Immature natural killer cell (primary cell): ENCODE data around the gene CPHXL. TPM values are rescaled to one million over a fixed set of nuclear protein-coding genes. Genes with fewer than 3 reads are reported as not detected.

Source experiments
- DNase-seq, 3 donors: peaks; one replicate each; pipeline ENCODE4 v3.0.0; 2022; ENCODE audit warnings: mixed read lengths in 1 of 3
- H3K27ac Mint-ChIP-seq, 6 donors: one replicate each; pipeline ENCODE4 v1.8.0; 2020; ENCODE audit warnings: mixed read lengths in 6 of 6, mild to moderate bottlenecking in 5 of 6, inconsistent platforms in 4 of 6, moderate library complexity in 3 of 6
- H3K27me3 Mint-ChIP-seq, 3 donors: one replicate each; pipeline ENCODE4 v1.8.0; 2020 to 2021; ENCODE audit warnings: low read depth in 3 of 3, mild to moderate bottlenecking in 3 of 3, mixed read lengths in 3 of 3, moderate library complexity in 3 of 3, inconsistent platforms in 1 of 3
- H3K36me3 Mint-ChIP-seq, 3 donors: one replicate each; pipeline ENCODE4 v1.8.0; 2020; ENCODE audit warnings: mixed read lengths in 3 of 3, inconsistent platforms in 2 of 3, mild to moderate bottlenecking in 2 of 3
- H3K4me1 Mint-ChIP-seq, 2 donors: one replicate each; pipeline ENCODE4 v1.8.0; 2020; ENCODE audit warnings: inconsistent platforms in 2 of 2, mild to moderate bottlenecking in 2 of 2, mixed read lengths in 2 of 2, moderate library complexity in 1 of 2
- H3K4me3 Mint-ChIP-seq, 5 donors: one replicate each; pipeline ENCODE4 v1.8.0; 2020; ENCODE audit warnings: mild to moderate bottlenecking in 5 of 5, mixed read lengths in 5 of 5, inconsistent platforms in 3 of 5, moderate library complexity in 3 of 5
- H3K9me3 Mint-ChIP-seq, 6 donors: one replicate each; pipeline ENCODE4 v1.8.0; 2020; ENCODE audit warnings: mild to moderate bottlenecking in 6 of 6, mixed read lengths in 6 of 6, inconsistent platforms in 4 of 6, moderate library complexity in 3 of 6
- polyA plus RNA-seq, 3 donors: library from polyadenylated mRNA; unstranded; fragments of 300-500 nt; fragmentation: Illumina TruSeq; gene quantifications; one replicate each; pipeline ENCODE4 v1.2.3, GENCODE V29; 2021

CPHXL gene
- polyA plus RNA-seq = not detected

DNA sequence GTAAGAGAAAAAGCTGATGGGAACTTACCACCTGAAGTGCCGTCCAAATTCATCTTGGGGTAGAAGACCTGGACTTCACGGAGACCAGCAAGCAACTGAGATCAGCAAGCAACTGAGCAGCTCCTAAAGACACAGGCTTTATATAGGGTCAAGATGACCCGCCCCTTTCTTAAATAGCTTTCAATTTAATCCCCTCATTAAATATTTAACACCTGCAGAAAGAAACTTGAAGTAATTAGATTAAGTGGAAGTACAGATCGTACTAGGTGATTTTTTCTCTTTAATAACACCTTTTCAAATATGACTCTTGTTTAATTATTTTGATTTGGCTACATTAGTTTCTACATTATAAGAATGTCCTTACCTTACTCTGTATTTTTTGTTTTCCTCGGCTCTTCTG lies at the start of gene CPHXL:
Gene CPHXL, minus strand, starts transcription at position 101 of the 400 bp plus-strand sequence. Its CDS starts 48 bp downstream, at position 53.
- H3K27ac Mint-ChIP-seq = no peak within 1 kb of the TSS
- DNase-seq = no peak
- H3K27me3 Mint-ChIP-seq = peaks cover 0 to 5% (median 2%) of the 10 kb centered on the region in 3 donors
- peaks cover 0 to 13% (median 1%) of the 10 kb centered on the region in 6 donors for H3K9me3 Mint-ChIP-seq
- no peaks in the 10 kb centered on the region for H3K4me1 Mint-ChIP-seq
- no peaks in the 10 kb centered on the region for H3K36me3 Mint-ChIP-seq
- H3K4me3 Mint-ChIP-seq = no peak within 1 kb of the TSS

DNA sequence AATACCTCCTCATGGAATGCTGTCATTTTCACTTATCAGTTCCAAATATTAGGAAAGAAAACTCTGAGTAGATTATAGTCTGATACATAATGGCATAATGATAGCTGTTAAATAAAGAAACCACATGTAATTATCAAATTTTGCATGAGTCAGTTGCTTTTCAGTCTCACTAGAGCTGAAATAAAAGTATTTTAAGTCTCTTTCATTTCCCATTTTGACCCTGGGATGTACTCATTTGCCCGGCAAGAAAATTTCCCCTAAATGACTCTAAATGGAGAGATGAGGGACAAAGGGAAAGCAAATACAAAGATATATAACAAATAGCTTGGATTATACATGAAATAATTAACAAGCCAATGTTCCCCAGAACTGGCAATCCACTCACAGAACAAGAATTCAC lies 47.9 kb upstream of the CPHXL start:
- no peak overlapping the region for H3K27ac Mint-ChIP-seq
- no peaks in the 10 kb centered on the region for H3K4me1 Mint-ChIP-seq
- H3K4me3 Mint-ChIP-seq = no peak overlapping the region
- no peak for DNase-seq
- H3K36me3 Mint-ChIP-seq = no peaks in the 10 kb centered on the region
- H3K9me3 Mint-ChIP-seq = peaks cover 0 to 1% (median 0%) of the 10 kb centered on the region in 6 donors
- peaks cover 5 to 11% (median 11%) of the 10 kb centered on the region in 3 donors for H3K27me3 Mint-ChIP-seq

GRCh38 chr16:75770051-75770450 lies 43.8 kb upstream of the CPHXL start:
- H3K27me3 Mint-ChIP-seq = peaks cover 1 to 11% (median 4%) of the 10 kb centered on the region in 3 donors
- H3K36me3 Mint-ChIP-seq = no peaks in the 10 kb centered on the region
- no peak for DNase-seq
- no peaks in the 10 kb centered on the region for H3K4me1 Mint-ChIP-seq
- H3K9me3 Mint-ChIP-seq = peaks cover 0 to 1% (median 0%) of the 10 kb centered on the region in 6 donors
- H3K27ac Mint-ChIP-seq = no peak overlapping the region
- no peak overlapping the region for H3K4me3 Mint-ChIP-seq

DNA sequence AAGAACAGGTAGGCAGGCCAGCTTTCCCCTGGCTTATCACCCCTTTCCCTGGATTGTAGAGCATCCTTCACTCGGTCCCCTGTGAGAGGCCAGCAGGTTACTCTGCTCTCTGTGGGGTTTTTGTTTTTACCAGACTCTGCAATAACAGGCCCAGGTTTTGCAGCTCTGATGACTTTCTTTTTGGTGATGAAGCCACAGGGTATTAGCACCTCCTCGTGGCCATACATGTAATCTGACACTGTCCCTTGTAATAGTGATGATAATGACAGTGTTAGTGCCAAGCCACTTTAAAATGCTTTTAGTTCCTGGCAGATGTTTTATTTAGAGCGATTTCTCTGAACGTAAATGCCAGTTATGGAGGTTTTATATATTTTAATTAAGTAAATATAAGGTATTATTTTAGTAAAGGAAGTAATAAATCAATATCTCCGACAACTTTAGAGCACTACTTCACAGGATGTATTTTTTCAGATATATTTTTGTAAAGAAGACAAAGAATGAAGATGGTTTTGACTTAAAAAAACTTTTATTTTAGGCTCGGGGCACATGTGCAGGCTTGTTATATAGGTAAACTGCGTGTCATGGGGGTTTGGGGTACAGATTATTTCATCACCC lies 38.0 kb upstream of the CPHXL start:
- peak; percentile 20 to 54 (median 38) for DNase-seq
- Mint-ChIP-seq H3K4me3 (no peak overlapping the region), H3K27ac (no peak overlapping the region), H3K4me1 (no peaks in the 10 kb centered on the region), H3K36me3 (peaks cover 0 to 4% (median 0%) of the 10 kb centered on the region in 3 donors), H3K9me3 (no peaks in the 10 kb centered on the region), H3K27me3 (peaks cover 0 to 3% (median 1%) of the 10 kb centered on the region in 3 donors)

- H3K36me3 Mint-ChIP-seq = peaks cover 0 to 4% (median 0%) of the 10 kb centered on the region in 3 donors
- H3K27me3 Mint-ChIP-seq = no peaks in the 10 kb centered on the region
- no peaks in the 10 kb centered on the region for H3K9me3 Mint-ChIP-seq
- H3K4me3 Mint-ChIP-seq = no peak overlapping the region
- H3K27ac Mint-ChIP-seq = no peak overlapping the region
- H3K4me1 Mint-ChIP-seq = peaks cover 1 to 3% of the 10 kb centered on the region in 2 donors
- no peak for DNase-seq
Observed at GRCh38 chr16:75763204-75763603, 36.9 kb upstream of the CPHXL start.

- Mint-ChIP-seq H3K27me3 (no peaks in the 10 kb centered on the region), H3K4me3 (no peak overlapping the region), H3K36me3 (peaks cover 0 to 4% (median 0%) of the 10 kb centered on the region in 3 donors), H3K9me3 (no peaks in the 10 kb centered on the region), H3K4me1 (peaks cover 3 to 6% of the 10 kb centered on the region in 2 donors), H3K27ac (no peak overlapping the region)
- DNase-seq = no peak
Observed at GRCh38 chr16:75762746-75763145, 36.5 kb upstream of the CPHXL start.

- H3K27ac Mint-ChIP-seq = no peak overlapping the region
- peaks cover 0 to 4% (median 0%) of the 10 kb centered on the region in 3 donors for H3K36me3 Mint-ChIP-seq
- no peak for DNase-seq
- H3K9me3 Mint-ChIP-seq = no peaks in the 10 kb centered on the region
- H3K4me1 Mint-ChIP-seq = peaks cover 3 to 6% of the 10 kb centered on the region in 2 donors
- no peak overlapping the region for H3K4me3 Mint-ChIP-seq
- no peaks in the 10 kb centered on the region for H3K27me3 Mint-ChIP-seq
Observed at GRCh38 chr16:75761108-75761507, 34.8 kb upstream of the CPHXL start.

GRCh38 chr16:75760018-75760519 lies 33.8 kb upstream of the CPHXL start:
- no peak for DNase-seq
- Mint-ChIP-seq H3K36me3 (peaks cover 0 to 4% (median 0%) of the 10 kb centered on the region in 3 donors), H3K9me3 (no peaks in the 10 kb centered on the region), H3K27me3 (no peaks in the 10 kb centered on the region), H3K4me1 (peaks cover 3 to 6% of the 10 kb centered on the region in 2 donors), H3K4me3 (no peak overlapping the region), H3K27ac (no peak overlapping the region)

GRCh38 chr16:75758215-75758614 lies 31.9 kb upstream of the CPHXL start:
- no peak for DNase-seq
- H3K4me3 Mint-ChIP-seq = no peak overlapping the region
- H3K4me1 Mint-ChIP-seq = peaks cover 3 to 6% of the 10 kb centered on the region in 2 donors
- H3K27ac Mint-ChIP-seq = no peak overlapping the region
- H3K36me3 Mint-ChIP-seq = peaks cover 0 to 4% (median 0%) of the 10 kb centered on the region in 3 donors
- no peaks in the 10 kb centered on the region for H3K27me3 Mint-ChIP-seq
- peaks cover 0 to 2% (median 0%) of the 10 kb centered on the region in 6 donors for H3K9me3 Mint-ChIP-seq

DNA sequence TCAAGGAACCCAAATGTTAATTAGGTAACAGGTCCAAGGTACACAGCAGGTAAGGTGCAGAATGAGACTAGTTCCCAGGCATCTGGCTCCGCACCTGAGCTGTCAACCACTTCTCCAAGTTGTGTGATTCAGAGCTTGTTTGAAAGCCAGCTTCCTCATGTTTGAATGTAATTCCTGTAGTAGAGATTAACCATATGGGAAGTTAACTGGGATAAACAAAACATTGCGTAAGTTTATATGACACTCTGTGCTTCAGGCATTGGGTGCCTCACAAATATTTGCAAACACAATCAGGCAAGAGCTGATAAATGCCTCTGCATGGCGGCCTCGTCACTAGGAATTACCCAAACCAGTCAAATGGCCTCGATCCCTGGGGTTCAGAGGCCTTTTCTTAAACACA lies 27.9 kb upstream of the CPHXL start:
- H3K4me3 Mint-ChIP-seq = no peak overlapping the region
- H3K36me3 Mint-ChIP-seq = no peaks in the 10 kb centered on the region
- peaks cover 3 to 6% of the 10 kb centered on the region in 2 donors for H3K4me1 Mint-ChIP-seq
- no peak for DNase-seq
- no peak overlapping the region for H3K27ac Mint-ChIP-seq
- peaks cover 0 to 2% (median 0%) of the 10 kb centered on the region in 3 donors for H3K27me3 Mint-ChIP-seq
- peaks cover 0 to 2% (median 0%) of the 10 kb centered on the region in 6 donors for H3K9me3 Mint-ChIP-seq

- DNase-seq = no peak
- Mint-ChIP-seq H3K9me3 (peaks cover 0 to 2% (median 0%) of the 10 kb centered on the region in 6 donors), H3K36me3 (no peaks in the 10 kb centered on the region), H3K27me3 (peaks cover 0 to 5% (median 2%) of the 10 kb centered on the region in 3 donors), H3K4me1 (no peaks in the 10 kb centered on the region), H3K4me3 (no peak overlapping the region), H3K27ac (no peak overlapping the region)
Observed at GRCh38 chr16:75750528-75750927, 24.2 kb upstream of the CPHXL start.

- H3K4me1 Mint-ChIP-seq = no peaks in the 10 kb centered on the region
- H3K27me3 Mint-ChIP-seq = peaks cover 1 to 5% (median 2%) of the 10 kb centered on the region in 3 donors
- no peak overlapping the region for H3K4me3 Mint-ChIP-seq
- H3K27ac Mint-ChIP-seq = no peak overlapping the region
- peaks cover 0 to 12% (median 5%) of the 10 kb centered on the region in 6 donors for H3K9me3 Mint-ChIP-seq
- H3K36me3 Mint-ChIP-seq = no peaks in the 10 kb centered on the region
- no peak for DNase-seq
Observed at GRCh38 chr16:75746359-75746758, 20.1 kb upstream of the CPHXL start.

DNA sequence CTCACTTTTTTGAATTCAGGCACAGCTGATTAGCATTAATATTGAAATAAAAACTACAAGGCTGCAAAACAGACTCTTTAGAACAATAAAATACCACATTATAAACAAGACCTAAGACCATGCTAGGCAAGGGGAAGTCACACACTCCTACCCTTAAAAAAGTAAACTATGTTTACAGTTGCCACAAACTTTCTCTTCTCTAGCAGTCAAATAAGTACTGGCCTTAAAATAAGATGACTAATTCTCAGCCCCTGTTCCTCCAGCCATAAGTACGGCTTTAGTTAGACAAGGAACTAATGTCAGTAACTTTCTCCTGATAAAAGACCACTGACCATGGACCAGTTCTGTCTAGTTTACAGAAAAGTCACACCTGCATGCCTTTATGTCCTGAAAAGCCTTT lies 19.5 kb upstream of the CPHXL start:
- H3K27me3 Mint-ChIP-seq = peaks cover 1 to 5% (median 2%) of the 10 kb centered on the region in 3 donors
- no peak overlapping the region for H3K4me3 Mint-ChIP-seq
- no peaks in the 10 kb centered on the region for H3K36me3 Mint-ChIP-seq
- peaks cover 0 to 12% (median 5%) of the 10 kb centered on the region in 6 donors for H3K9me3 Mint-ChIP-seq
- DNase-seq = no peak
- no peaks in the 10 kb centered on the region for H3K4me1 Mint-ChIP-seq
- H3K27ac Mint-ChIP-seq = no peak overlapping the region

DNA sequence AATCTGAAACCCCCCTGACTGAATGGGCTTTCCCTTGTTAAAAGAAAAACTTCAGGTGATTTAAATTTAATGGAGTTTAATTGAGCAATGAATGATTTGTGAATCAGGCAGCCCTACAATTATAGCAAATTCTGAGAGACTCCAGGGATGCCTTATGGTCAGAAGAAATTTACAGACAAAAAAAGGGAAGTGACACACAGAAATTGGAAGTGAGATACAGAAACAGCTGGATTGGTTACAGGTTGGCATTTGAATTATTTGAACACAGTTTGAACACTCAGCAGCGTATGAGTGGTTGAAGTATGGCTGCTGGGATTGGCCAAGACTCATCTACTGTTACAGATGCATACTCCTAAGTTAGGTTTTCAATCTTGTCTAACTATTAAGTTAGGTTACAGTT lies 19.0 kb upstream of the CPHXL start:
- no peak overlapping the region for H3K27ac Mint-ChIP-seq
- no peaks in the 10 kb centered on the region for H3K4me1 Mint-ChIP-seq
- H3K4me3 Mint-ChIP-seq = no peak overlapping the region
- peaks cover 0 to 12% (median 5%) of the 10 kb centered on the region in 6 donors for H3K9me3 Mint-ChIP-seq
- DNase-seq = no peak
- peaks cover 1 to 5% (median 2%) of the 10 kb centered on the region in 3 donors for H3K27me3 Mint-ChIP-seq
- no peaks in the 10 kb centered on the region for H3K36me3 Mint-ChIP-seq
